NCI-H2196 treated with DMSO at 0.1 percent for 48 hours (cell line): ENCODE results near the gene KIRREL1.

ENCODE experiments used
- DNase-seq: peaks from one replicate; lab custom pipeline; 2025; ENCODE audit not compliant: unreplicated experiment; lab: John Stamatoyannopoulos, UW

The KIRREL1 gene

GRCh38 chr1:157971769-157972168, 21.7 kb upstream of the KIRREL1 start:
- DNase-seq, result no peak

- DNase-seq, result no peak
Measured at GRCh38 chr1:157975228-157975950, 18.1 kb upstream of the KIRREL1 start.

- DNase-seq, result no peak
Measured at GRCh38 chr1:157976888-157977287, 16.6 kb upstream of the KIRREL1 start.

GRCh38 chr1:157978586-157979403, 14.7 kb upstream of the KIRREL1 start:
- DNase-seq, result no peak

- DNase-seq, result no peak
Measured at GRCh38 chr1:157982136-157982535, 11.3 kb upstream of the KIRREL1 start.

- no peak for DNase-seq
Measured at GRCh38 chr1:157983787-157984186, 9.7 kb upstream of the KIRREL1 start.

- DNase-seq, result no peak
Measured at GRCh38 chr1:157984469-157984868, 9.0 kb upstream of the KIRREL1 start.

GRCh38 chr1:157985473-157985872, 8.0 kb upstream of the KIRREL1 start:
- DNase-seq, result no peak

GRCh38 chr1:157988002-157988401, 5.4 kb upstream of the KIRREL1 start:
- no peak for DNase-seq

- no peak for DNase-seq
Measured at GRCh38 chr1:157992031-157992832, 1.2 kb upstream of the KIRREL1 start.

- DNase-seq, result no peak
Measured at GRCh38 chr1:157992833-157993146, 655 bp upstream of the KIRREL1 start.

GRCh38 chr1:157993918-157994605, 617 bp downstream of the KIRREL1 start:
- DNase-seq, result no peak

- no peak for DNase-seq
Measured at GRCh38 chr1:157994704-157995582, 1.5 kb downstream of the KIRREL1 start.

- DNase-seq, result no peak
Measured at GRCh38 chr1:157995583-157996169, 2.2 kb downstream of the KIRREL1 start.

GRCh38 chr1:157996433-157996832, 3.0 kb downstream of the KIRREL1 start:
- no peak for DNase-seq

GRCh38 chr1:158000507-158000906, 7.1 kb downstream of the KIRREL1 start:
- no peak for DNase-seq

- DNase-seq, result no peak
Measured at GRCh38 chr1:158002022-158002630, 8.7 kb downstream of the KIRREL1 start.

GRCh38 chr1:158002631-158003405, 9.4 kb downstream of the KIRREL1 start:
- DNase-seq, result no peak

GRCh38 chr1:158003406-158003800, 10.0 kb downstream of the KIRREL1 start:
- DNase-seq, result no peak
